ENCODE data around the gene SLC7A10.
"Not testable (repeated sequence)": the region's sequence is repeated elsewhere in the genome, so short reads cannot be mapped to it uniquely, and the experiment has no call there.

Gene SLC7A10

GRCh38 chr19:33220115-33220514 lies 5.5 kb downstream of the SLC7A10 start:
- DNase-seq (ENCODE audit: insufficient read length, low spot score) (no peak), FAIRE-seq (no peak)

- FAIRE-seq (no peak), DNase-seq (ENCODE audit: insufficient read length, low spot score) (no peak)
These were observed 6.3 kb downstream of the SLC7A10 start for GRCh38 chr19:33219261-33219815.

GRCh38 chr19:33217881-33218280 lies 7.8 kb downstream of the SLC7A10 start:
- no peak for FAIRE-seq
- DNase-seq (ENCODE audit: insufficient read length, low spot score), result no peak

GRCh38 chr19:33216198-33216830 lies 9.3 kb downstream of the SLC7A10 start:
- FAIRE-seq (no peak), DNase-seq (ENCODE audit: insufficient read length, low spot score) (no peak)

- DNase-seq (ENCODE audit: insufficient read length, low spot score) (no peak), FAIRE-seq (no peak)
These were observed 10.0 kb downstream of the SLC7A10 start for GRCh38 chr19:33215438-33216197.

- DNase-seq (ENCODE audit: insufficient read length, low spot score) (no peak), FAIRE-seq (no peak)
These were observed 11.1 kb downstream of the SLC7A10 start for GRCh38 chr19:33214596-33214995.

GRCh38 chr19:33212436-33213172 lies 13.0 kb downstream of the SLC7A10 start:
- FAIRE-seq (no peak), DNase-seq (ENCODE audit: insufficient read length, low spot score) (no peak)

GRCh38 chr19:33211794-33212435 lies 13.7 kb downstream of the SLC7A10 start:
- FAIRE-seq (no peak), DNase-seq (ENCODE audit: insufficient read length, low spot score) (no peak)

- FAIRE-seq (no peak), DNase-seq (ENCODE audit: insufficient read length, low spot score) (no peak)
These were observed 15.2 kb downstream of the SLC7A10 start for GRCh38 chr19:33210266-33210940.

GRCh38 chr19:33209850-33210230 lies 15.8 kb downstream of the SLC7A10 start:
- FAIRE-seq; DNase-seq (ENCODE audit: insufficient read length, low spot score): not testable (repeated sequence)

GRCh38 chr19:33208904-33209849 lies 16.5 kb downstream of the SLC7A10 start:
- DNase-seq (ENCODE audit: insufficient read length, low spot score) (no peak), FAIRE-seq (no peak)

GRCh38 chr19:33208371-33208895 lies 17.2 kb downstream of the SLC7A10 start:
- no peak for DNase-seq (ENCODE audit: insufficient read length, low spot score)
- FAIRE-seq, result no peak

- DNase-seq (ENCODE audit: insufficient read length, low spot score), result no peak
- FAIRE-seq, result no peak
These were observed 17.7 kb downstream of the SLC7A10 start for GRCh38 chr19:33207903-33208302.

GRCh38 chr19:33207040-33207620 lies 18.5 kb downstream of the SLC7A10 start:
- FAIRE-seq, result no peak

GRCh38 chr19:33206261-33207039 lies 19.2 kb downstream of the SLC7A10 start:
- FAIRE-seq, result no peak
- no peak for DNase-seq (ENCODE audit: insufficient read length, low spot score)

More at GRCh38 chr19:33207040-33207620, 18.5 kb downstream of the SLC7A10 start:
- no peak for DNase-seq (ENCODE audit: insufficient read length, low spot score)

- no peak for DNase-seq (ENCODE audit: insufficient read length, low spot score)
- no peak for FAIRE-seq
These were observed 20.0 kb downstream of the SLC7A10 start for GRCh38 chr19:33205531-33206260.

- no peak for FAIRE-seq
These were observed 20.5 kb downstream of the SLC7A10 start for GRCh38 chr19:33205110-33205509.

More at GRCh38 chr19:33205110-33205509, 20.5 kb downstream of the SLC7A10 start:
- DNase-seq (ENCODE audit: insufficient read length, low spot score), result no peak

Data from GM19239 (cell line).